Measurements from ENCODE around the gene MTFR1L. TPM values are rescaled to one million over a fixed set of nuclear protein-coding genes. Genes with fewer than 3 reads are reported as not detected.
"Not testable (repeated sequence)": the region's sequence is repeated elsewhere in the genome, so short reads cannot be mapped to it uniquely, and the experiment has no call there.

The MTFR1L gene
- total RNA-seq, 1 experiment from 2014 or later = 32.5 TPM

DNA sequence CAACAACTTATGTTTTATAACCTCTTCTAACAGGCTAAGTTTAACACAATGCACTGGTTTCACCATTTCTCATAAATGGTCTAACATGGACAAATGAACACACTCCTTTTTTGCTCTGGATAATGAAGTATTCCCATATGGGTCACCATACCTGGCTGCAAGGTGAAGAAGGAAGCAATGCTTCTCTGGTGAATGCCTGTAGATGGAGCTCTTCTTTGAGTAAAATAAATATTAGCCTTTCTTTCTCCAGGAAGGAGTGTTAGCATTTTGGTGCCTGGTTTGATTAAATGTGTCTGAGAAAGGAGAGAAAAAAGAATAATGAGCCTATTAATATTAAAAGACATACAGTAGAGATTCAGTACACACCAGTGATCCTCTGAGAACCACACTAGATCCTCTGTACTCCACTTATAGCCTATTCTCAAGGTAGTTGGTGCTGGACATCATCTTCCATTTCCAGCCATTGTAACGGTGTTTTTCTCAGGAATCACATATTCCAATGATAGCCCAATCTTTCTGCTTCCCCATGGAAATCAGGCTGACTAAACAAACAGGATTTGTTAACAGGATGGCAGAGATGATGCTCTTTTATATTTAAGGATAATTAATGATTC is 17.6 kb downstream of the MTFR1L start:
- no peaks in the 10 kb centered on the region for H4K20me1 ChIP-seq (ENCODE audit: control insufficient read depth, insufficient read depth, insufficient read length)
- Mint-ChIP-seq H3K27me3 (ENCODE audit: low read depth) (no peaks in the 10 kb centered on the region), H3K4me1 (0 out of 4 replicates have a peak, but pooled peaks cover 3% of the 10 kb centered on the region in 2 experiments), H3K9me3 (no peaks in the 10 kb centered on the region), H3K27ac (peak overlapping the region in 1 of 3 experiments; percentile 51; a peak in 2 of 7 replicates), H3K36me3 (ENCODE audit: insufficient read depth in 1 of 3, low read depth in 3 of 3) (peaks cover 20 to 40% (median 39%) of the 10 kb centered on the region in 3 experiments; a peak in 6 of 7 replicates), H3K4me3 (no peak overlapping the region)
- TF ChIP-seq, protein P1, sequence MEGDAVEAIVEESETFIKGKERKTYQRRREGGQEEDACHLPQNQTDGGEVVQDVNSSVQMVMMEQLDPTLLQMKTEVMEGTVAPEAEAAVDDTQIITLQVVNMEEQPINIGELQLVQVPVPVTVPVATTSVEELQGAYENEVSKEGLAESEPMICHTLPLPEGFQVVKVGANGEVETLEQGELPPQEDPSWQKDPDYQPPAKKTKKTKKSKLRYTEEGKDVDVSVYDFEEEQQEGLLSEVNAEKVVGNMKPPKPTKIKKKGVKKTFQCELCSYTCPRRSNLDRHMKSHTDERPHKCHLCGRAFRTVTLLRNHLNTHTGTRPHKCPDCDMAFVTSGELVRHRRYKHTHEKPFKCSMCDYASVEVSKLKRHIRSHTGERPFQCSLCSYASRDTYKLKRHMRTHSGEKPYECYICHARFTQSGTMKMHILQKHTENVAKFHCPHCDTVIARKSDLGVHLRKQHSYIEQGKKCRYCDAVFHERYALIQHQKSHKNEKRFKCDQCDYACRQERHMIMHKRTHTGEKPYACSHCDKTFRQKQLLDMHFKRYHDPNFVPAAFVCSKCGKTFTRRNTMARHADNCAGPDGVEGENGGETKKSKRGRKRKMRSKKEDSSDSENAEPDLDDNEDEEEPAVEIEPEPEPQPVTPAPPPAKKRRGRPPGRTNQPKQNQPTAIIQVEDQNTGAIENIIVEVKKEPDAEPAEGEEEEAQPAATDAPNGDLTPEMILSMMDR (conservative IDR thresholded peaks at IDR 0.05) = peak; percentile 68
- no peak overlapping the region for H3K9ac ChIP-seq (ENCODE audit: extremely low read depth, insufficient read length, low read length)
- no peaks in the 10 kb centered on the region for H3K9me3 ChIP-seq (ENCODE audit: control insufficient read depth, low read depth, low read length)
- no peaks in the 10 kb centered on the region for H3K27me3 ChIP-seq (ENCODE audit: insufficient read depth, low read length)
- H3T11ph ChIP-seq (ENCODE audit: low read length) = no peak overlapping the region
- H2BK20ac ChIP-seq (ENCODE audit: low read depth, low read length, poor library complexity, severe bottlenecking) = no peak overlapping the region
- H3K4me1 ChIP-seq (ENCODE audit: insufficient read depth, low read length) = no peaks in the 10 kb centered on the region
- H3K56ac ChIP-seq (ENCODE audit: insufficient read length, low read depth, low read length) = no peak overlapping the region
- H3K23me2 ChIP-seq (ENCODE audit: insufficient read length, low read depth, low read length, poor library complexity, severe bottlenecking) = no peaks in the 10 kb centered on the region
- WGBS (ENCODE audit: extremely low coverage, insufficient read length, low lambda C conversion rate) = no CpG with 5 or more reads among the region's 1 CpG
- no peak overlapping the region for H4K91ac ChIP-seq (ENCODE audit: insufficient read length, low read depth, low read length)
- H2BK120ac ChIP-seq (ENCODE audit: low read depth, low read length, poor library complexity, severe bottlenecking) = no peak overlapping the region
- H2AFZ ChIP-seq (ENCODE audit: low read length) = no peak overlapping the region
- no peak overlapping the region for H3K18ac ChIP-seq (ENCODE audit: insufficient read length, low read depth, low read length)
- peaks cover 2% of the 10 kb centered on the region; the same call in 1 of the 2 replicates for H3K79me2 ChIP-seq (ENCODE audit: insufficient read depth, low read length)
- no peak overlapping the region for H3K4ac ChIP-seq (ENCODE audit: low read depth, low read length)
- H3K23ac ChIP-seq (ENCODE audit: insufficient read length, low read depth, low read length) = no peak overlapping the region
- no peak for DNase-seq
- H2BK12ac ChIP-seq (ENCODE audit: insufficient read length, low read depth, low read length) = no peak overlapping the region
- H4K5ac ChIP-seq (ENCODE audit: insufficient read length, low read depth, low read length) = no peak overlapping the region
- H2BK15ac ChIP-seq (ENCODE audit: low read depth, low read length) = no peak overlapping the region
- no peak overlapping the region for H3K14ac ChIP-seq (ENCODE audit: insufficient read depth, low read length)
- no peak overlapping the region for H3K4me2 ChIP-seq (ENCODE audit: insufficient read depth, insufficient read length, low read length)
- no peak overlapping the region for H3K27ac ChIP-seq (ENCODE audit: insufficient read length, low read depth, low read length)
- H2AK5ac ChIP-seq (ENCODE audit: insufficient read length, low read length) = no peak overlapping the region
- peaks cover 3% of the 10 kb centered on the region for H3K79me1 ChIP-seq (ENCODE audit: insufficient read depth, low read depth, low read length, poor library complexity, severe bottlenecking)
- no peak overlapping the region for H2BK5ac ChIP-seq (ENCODE audit: insufficient read length, low read length)
- H4K8ac ChIP-seq (replicated peaks; ENCODE audit: insufficient read length, low read depth, low read length) = no peak overlapping the region

DNA sequence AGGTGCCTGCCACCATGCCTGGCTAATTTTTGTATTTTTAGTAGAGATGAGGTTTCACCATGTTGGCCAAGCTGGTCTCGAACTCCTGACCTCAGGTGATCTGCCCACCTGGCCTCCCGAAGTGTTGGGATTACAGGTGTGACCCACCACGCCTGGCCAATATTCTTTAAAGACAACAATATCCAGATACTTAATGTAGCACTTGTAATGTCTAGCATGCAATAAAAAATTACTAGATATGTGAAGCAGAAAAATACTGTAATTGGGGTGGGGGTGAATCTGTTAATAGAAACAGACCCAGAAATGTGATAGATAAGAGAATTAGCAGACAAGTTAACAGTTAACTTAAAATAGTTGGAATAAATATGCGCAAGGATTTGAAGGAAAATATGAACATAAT is 20.1 kb downstream of the MTFR1L start:
- WGBS (ENCODE audit: extremely low coverage, insufficient read length, low lambda C conversion rate) = no CpG with 5 or more reads among the region's 4 CpGs
- not testable (repeated sequence) for H3K4me1 Mint-ChIP-seq; H3K4me1 ChIP-seq (ENCODE audit: insufficient read depth, low read length)

More for the DNA sequence above, 20.1 kb downstream of the MTFR1L start:
- H4K20me1 ChIP-seq (ENCODE audit: control insufficient read depth, insufficient read depth, insufficient read length); H3K23me2 ChIP-seq (ENCODE audit: insufficient read length, low read depth, low read length, poor library complexity, severe bottlenecking); H3K56ac ChIP-seq (ENCODE audit: insufficient read length, low read depth, low read length); H3K79me2 ChIP-seq (ENCODE audit: insufficient read depth, low read length); H4K8ac ChIP-seq (replicated peaks; ENCODE audit: insufficient read length, low read depth, low read length); H4K5ac ChIP-seq (ENCODE audit: insufficient read length, low read depth, low read length); H3K9ac ChIP-seq (ENCODE audit: extremely low read depth, insufficient read length, low read length); H3K4me3 Mint-ChIP-seq; H3K9me3 ChIP-seq (ENCODE audit: control insufficient read depth, low read depth, low read length); H3T11ph ChIP-seq (ENCODE audit: low read length); H3K27me3 ChIP-seq (ENCODE audit: insufficient read depth, low read length); H3K23ac ChIP-seq (ENCODE audit: insufficient read length, low read depth, low read length); H3K4ac ChIP-seq (ENCODE audit: low read depth, low read length); H2BK15ac ChIP-seq (ENCODE audit: low read depth, low read length); H2AFZ ChIP-seq (ENCODE audit: low read length); H3K79me1 ChIP-seq (ENCODE audit: insufficient read depth, low read depth, low read length, poor library complexity, severe bottlenecking); H3K18ac ChIP-seq (ENCODE audit: insufficient read length, low read depth, low read length); H2BK120ac ChIP-seq (ENCODE audit: low read depth, low read length, poor library complexity, severe bottlenecking); H2BK12ac ChIP-seq (ENCODE audit: insufficient read length, low read depth, low read length); H2BK20ac ChIP-seq (ENCODE audit: low read depth, low read length, poor library complexity, severe bottlenecking); H4K91ac ChIP-seq (ENCODE audit: insufficient read length, low read depth, low read length); DNase-seq; H3K14ac ChIP-seq (ENCODE audit: insufficient read depth, low read length); H3K27me3 Mint-ChIP-seq (ENCODE audit: low read depth); H3K27ac ChIP-seq (ENCODE audit: insufficient read length, low read depth, low read length); H3K4me2 ChIP-seq (ENCODE audit: insufficient read depth, insufficient read length, low read length); H2AK5ac ChIP-seq (ENCODE audit: insufficient read length, low read length); H3K9me3 Mint-ChIP-seq; H3K27ac Mint-ChIP-seq; H2BK5ac ChIP-seq (ENCODE audit: insufficient read length, low read length): not testable (repeated sequence)
- H3K36me3 Mint-ChIP-seq (ENCODE audit: insufficient read depth in 1 of 3, low read depth in 3 of 3) = peaks cover 10 to 25% (median 17%) of the 10 kb centered on the region in 3 experiments; a peak in 5 of 7 replicates
